Ishikawa (cell line): ENCODE results near the gene TTC4.

Experiments
- CEBPB ChIP-seq: IDR thresholded peaks from 2 replicates; pipeline ENCODE4 v1.6.1; 2012
- CREB1 ChIP-seq: IDR thresholded peaks from 2 replicates; pipeline ENCODE4 v1.6.1; 2012; ENCODE audit warnings: low read depth
- EGR1 ChIP-seq: IDR thresholded peaks from 2 replicates; pipeline ENCODE4 v1.6.1; 2012
- EP300 ChIP-seq: IDR thresholded peaks from 2 replicates; pipeline ENCODE4 v1.6.1; 2012; ENCODE audit warnings: borderline replicate concordance
- FOXM1 ChIP-seq: IDR thresholded peaks from 2 replicates; pipeline ENCODE4 v1.6.1; 2012; ENCODE audit warnings: low read depth, borderline replicate concordance
- MAX ChIP-seq: IDR thresholded peaks from 2 replicates; pipeline ENCODE4 v1.6.1; 2012
- NFIC ChIP-seq: IDR thresholded peaks from 2 replicates; pipeline ENCODE4 v1.6.1; 2012
- RAD21 ChIP-seq: IDR thresholded peaks from 2 replicates; pipeline ENCODE4 v1.6.1; 2012; ENCODE audit warnings: low read depth
- TAF1 ChIP-seq: IDR thresholded peaks from 2 replicates; pipeline ENCODE4 v1.6.1; 2012; ENCODE audit warnings: low read depth, mild to moderate bottlenecking
- TCF12 ChIP-seq: IDR thresholded peaks from 2 replicates; pipeline ENCODE4 v1.6.1; 2012; ENCODE audit warnings: low read depth
- TEAD4 ChIP-seq: IDR thresholded peaks from 2 replicates; pipeline ENCODE4 v1.6.1; 2012
- YY1 ChIP-seq: IDR thresholded peaks from 2 replicates; pipeline ENCODE4 v1.6.1; 2012; ENCODE audit warnings: low read depth
- ZBTB7A ChIP-seq: IDR thresholded peaks from 2 replicates; pipeline ENCODE4 v1.6.1; 2012; ENCODE audit warnings: low read depth
- TF ChIP-seq, protein P1 (sequence below): IDR thresholded peaks from 2 replicates; pipeline ENCODE4 v1.6.1; 2012
- TF ChIP-seq, protein P2 (sequence below): IDR thresholded peaks from 2 replicates; pipeline ENCODE4 v1.6.1; 2012; ENCODE audit warnings: low read depth, mild to moderate bottlenecking

The TTC4 gene

DNA sequence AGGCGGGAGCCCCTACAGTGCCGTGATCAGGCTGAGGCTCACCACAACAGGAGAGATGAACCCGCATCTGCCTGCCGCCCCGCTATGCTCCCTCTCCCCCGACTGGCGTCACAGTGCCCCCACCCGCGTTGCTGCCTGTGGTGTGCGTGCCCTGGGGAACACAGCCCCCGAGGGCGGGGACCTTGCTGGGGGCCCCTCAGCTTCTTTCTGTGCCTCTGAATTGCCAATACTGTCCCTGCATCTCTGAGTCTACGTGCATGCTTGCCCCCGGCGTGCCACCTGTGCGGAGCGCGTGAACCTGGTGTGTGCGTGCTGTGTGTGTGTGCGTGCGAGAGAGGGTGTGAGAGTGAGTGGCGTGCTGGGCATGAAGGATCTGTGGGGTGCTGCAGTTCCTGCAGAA, 38.4 kb downstream of the TTC4 start:
- TF ChIP-seq EP300 (no peak), RAD21 (no peak), MAX (no peak), YY1 (no peak), ZBTB7A (no peak)

- TF ChIP-seq FOXM1, result no peak
- TF ChIP-seq TCF12, result no peak
- TF ChIP-seq CEBPB, result no peak
- TF ChIP-seq YY1, result no peak
- TF ChIP-seq TAF1, result no peak
- TF ChIP-seq NFIC, result no peak
- TF ChIP-seq MAX, result no peak
- TF ChIP-seq RAD21, result no peak
- TF ChIP-seq, protein P1, sequence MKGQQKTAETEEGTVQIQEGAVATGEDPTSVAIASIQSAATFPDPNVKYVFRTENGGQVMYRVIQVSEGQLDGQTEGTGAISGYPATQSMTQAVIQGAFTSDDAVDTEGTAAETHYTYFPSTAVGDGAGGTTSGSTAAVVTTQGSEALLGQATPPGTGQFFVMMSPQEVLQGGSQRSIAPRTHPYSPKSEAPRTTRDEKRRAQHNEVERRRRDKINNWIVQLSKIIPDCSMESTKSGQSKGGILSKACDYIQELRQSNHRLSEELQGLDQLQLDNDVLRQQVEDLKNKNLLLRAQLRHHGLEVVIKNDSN, result no peak
- no peak for TF ChIP-seq TEAD4
These were observed 39.0 kb downstream of the TTC4 start for GRCh38 chr1:54754486-54755285.

DNA sequence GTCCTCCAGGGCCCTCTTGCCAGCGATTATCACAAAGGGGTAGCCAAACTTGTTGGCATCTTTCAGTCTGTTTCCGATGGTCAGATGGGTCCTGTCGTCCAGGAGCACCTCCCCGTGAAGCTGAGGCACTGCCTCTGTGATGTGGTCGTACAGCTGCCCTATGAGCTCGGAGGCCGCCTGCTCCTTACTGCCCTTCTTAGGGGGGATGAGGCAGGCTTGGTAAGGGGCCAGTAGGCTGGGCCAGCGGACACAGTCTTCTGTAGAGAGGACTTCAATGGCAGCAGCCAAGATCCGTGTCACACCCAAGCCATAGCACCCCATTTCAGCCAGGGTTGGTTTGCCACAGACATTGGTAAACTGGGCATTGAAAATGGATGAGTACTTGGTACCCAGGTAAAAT, 42.2 kb downstream of the TTC4 start:
- TF ChIP-seq FOXM1 (no peak), MAX (no peak), RAD21 (no peak), EGR1 (no peak), NFIC (no peak), TEAD4 (no peak), TAF1 (no peak), YY1 (no peak), CEBPB (no peak), CREB1 (no peak), EP300 (no peak), ZBTB7A (no peak), TCF12 (no peak)
- TF ChIP-seq, protein P2, sequence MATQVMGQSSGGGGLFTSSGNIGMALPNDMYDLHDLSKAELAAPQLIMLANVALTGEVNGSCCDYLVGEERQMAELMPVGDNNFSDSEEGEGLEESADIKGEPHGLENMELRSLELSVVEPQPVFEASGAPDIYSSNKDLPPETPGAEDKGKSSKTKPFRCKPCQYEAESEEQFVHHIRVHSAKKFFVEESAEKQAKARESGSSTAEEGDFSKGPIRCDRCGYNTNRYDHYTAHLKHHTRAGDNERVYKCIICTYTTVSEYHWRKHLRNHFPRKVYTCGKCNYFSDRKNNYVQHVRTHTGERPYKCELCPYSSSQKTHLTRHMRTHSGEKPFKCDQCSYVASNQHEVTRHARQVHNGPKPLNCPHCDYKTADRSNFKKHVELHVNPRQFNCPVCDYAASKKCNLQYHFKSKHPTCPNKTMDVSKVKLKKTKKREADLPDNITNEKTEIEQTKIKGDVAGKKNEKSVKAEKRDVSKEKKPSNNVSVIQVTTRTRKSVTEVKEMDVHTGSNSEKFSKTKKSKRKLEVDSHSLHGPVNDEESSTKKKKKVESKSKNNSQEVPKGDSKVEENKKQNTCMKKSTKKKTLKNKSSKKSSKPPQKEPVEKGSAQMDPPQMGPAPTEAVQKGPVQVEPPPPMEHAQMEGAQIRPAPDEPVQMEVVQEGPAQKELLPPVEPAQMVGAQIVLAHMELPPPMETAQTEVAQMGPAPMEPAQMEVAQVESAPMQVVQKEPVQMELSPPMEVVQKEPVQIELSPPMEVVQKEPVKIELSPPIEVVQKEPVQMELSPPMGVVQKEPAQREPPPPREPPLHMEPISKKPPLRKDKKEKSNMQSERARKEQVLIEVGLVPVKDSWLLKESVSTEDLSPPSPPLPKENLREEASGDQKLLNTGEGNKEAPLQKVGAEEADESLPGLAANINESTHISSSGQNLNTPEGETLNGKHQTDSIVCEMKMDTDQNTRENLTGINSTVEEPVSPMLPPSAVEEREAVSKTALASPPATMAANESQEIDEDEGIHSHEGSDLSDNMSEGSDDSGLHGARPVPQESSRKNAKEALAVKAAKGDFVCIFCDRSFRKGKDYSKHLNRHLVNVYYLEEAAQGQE, result no peak
- TF ChIP-seq, protein P1, result no peak

DNA sequence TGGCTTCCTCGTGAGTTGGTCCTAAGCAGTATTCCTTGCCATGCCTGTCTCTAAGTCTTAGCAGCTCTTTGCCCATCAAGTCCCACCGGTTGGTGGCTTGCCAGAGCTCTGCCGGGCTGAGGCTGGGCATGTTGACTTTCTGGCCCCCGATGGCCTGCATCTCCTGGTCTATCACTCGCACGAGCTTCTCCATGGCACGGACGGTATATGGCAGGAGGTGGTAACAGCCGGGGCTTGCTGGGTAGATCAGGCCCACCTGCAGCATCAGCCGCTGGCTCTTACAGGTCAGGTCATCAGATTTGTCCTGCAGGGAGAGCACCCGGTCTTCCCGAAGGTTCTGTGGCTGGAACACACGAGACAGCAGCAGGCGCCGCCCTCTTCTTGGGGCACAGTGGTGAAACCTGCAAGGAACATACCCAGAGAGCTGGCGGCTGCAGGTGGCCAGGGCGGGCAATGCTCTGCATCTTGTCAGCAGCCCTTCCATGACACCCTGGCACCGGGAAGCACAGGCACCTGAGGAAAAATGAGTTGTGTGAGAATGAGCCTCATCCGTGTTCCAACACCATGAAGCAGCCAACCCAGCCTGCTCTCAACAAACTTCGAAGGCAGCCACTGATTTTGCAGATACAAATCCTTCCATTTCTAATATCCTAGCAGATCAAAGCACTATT, 43.2 kb downstream of the TTC4 start:
- no peak for TF ChIP-seq ZBTB7A
- no peak for TF ChIP-seq CREB1
- TF ChIP-seq EGR1, result no peak
- TF ChIP-seq TAF1, result no peak
- TF ChIP-seq CEBPB, result no peak
- TF ChIP-seq NFIC, result no peak
- TF ChIP-seq, protein P2, result no peak
- TF ChIP-seq, protein P1, result no peak
- no peak for TF ChIP-seq TEAD4
- TF ChIP-seq YY1, result no peak
- no peak for TF ChIP-seq EP300
- TF ChIP-seq FOXM1, result no peak
- TF ChIP-seq RAD21, result no peak
- TF ChIP-seq MAX, result no peak
- TF ChIP-seq TCF12, result no peak

- TF ChIP-seq CREB1, result no peak
- no peak for TF ChIP-seq ZBTB7A
- TF ChIP-seq RAD21, result no peak
- TF ChIP-seq, protein P1, result no peak
- TF ChIP-seq NFIC, result no peak
- no peak for TF ChIP-seq EGR1
- no peak for TF ChIP-seq TCF12
These were observed 48.1 kb downstream of the TTC4 start for GRCh38 chr1:54763816-54764132.
